Activated T-cell treated with anti-CD3 and anti-CD28 coated beads for 48 hours (primary cell): Measurements from ENCODE around the gene WNK2.

Experiments
- DNase-seq: peaks from one replicate; pipeline ENCODE4 v3.0.0-alpha.2; 2020; ENCODE audit warnings: low read depth

WNK2 gene

GRCh38 chr9:93266521-93267001 is 82.6 kb downstream of the WNK2 start:
- no peak for DNase-seq

DNA sequence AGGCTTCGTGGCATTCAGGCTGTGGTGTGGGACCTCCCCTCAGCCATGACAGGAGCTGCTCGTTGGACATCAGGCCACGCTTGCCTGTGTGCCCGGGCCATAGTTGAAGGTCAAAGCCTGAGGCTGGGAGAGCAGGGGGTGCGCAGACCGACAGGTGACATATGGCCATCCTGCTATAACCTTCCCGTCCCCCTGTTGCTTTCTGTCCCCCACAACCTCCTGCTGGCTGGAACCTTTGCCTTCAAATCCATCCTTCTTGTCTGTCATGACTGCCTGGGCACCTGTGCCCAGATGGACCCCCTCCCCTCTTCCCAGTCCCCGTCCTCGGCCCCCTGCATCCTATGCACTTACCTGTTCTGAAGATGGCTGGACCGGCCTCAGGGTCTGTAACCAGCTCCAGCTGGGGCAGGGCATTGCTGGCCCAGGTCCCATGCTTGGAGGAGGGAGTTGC is 83.2 kb downstream of the WNK2 start:
- no peak for DNase-seq

- no peak for DNase-seq
Measured at GRCh38 chr9:93267681-93268505, 84.0 kb downstream of the WNK2 start.

GRCh38 chr9:93268551-93269314 is 84.8 kb downstream of the WNK2 start:
- peak; percentile 9 for DNase-seq

- no peak for DNase-seq
Measured at GRCh38 chr9:93270976-93271375, 87.0 kb downstream of the WNK2 start.

- DNase-seq = no peak
Measured at GRCh38 chr9:93276973-93277372, 93.0 kb downstream of the WNK2 start.

DNA sequence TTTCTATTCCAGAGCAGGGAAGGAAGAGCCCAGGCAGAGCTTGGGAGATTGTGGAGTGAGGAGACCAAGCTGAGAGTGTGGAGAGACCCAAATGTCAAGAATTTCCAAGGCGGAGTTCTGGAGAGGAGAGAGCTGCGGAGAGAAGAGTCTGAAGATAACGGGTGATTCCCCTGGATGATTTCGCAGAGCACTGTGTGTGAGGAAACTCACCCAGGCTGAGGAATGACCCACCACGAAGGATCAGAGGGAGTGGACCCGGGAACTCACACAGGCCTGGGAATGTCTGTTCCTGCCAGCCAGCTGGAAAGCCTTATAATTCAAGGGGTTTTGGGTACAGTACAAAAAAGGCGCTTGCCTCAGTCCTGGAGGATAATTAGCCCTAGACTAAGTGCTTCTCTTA is 94.2 kb downstream of the WNK2 start:
- no peak for DNase-seq

DNA sequence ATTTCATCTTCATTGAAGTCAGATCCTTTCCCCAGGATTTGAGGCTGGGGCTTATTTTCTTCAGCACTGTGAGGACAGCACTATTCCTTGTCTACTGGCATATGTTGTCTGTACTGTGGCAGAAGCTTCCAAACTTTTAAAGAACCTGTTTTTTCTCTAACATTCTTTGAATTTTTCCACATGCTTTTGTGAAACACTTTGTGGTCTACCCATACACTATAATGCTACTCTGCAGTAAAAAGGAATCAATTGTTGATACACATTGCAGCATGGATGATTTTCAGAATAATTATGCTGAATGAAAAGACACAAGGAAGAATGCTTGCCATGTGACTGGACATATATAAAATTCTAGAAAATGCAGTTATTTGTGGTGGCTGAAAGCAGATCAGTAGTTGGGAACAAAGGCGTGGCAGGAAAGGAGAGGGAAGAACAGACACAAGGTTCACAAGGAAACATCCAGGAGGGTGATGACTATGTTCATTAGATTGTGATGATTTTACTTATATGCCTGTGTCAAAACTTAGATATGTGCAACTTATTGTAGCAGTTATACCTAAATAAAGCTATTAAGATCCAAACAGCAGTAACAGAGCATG is 96.8 kb downstream of the WNK2 start:
- no peak for DNase-seq

DNA sequence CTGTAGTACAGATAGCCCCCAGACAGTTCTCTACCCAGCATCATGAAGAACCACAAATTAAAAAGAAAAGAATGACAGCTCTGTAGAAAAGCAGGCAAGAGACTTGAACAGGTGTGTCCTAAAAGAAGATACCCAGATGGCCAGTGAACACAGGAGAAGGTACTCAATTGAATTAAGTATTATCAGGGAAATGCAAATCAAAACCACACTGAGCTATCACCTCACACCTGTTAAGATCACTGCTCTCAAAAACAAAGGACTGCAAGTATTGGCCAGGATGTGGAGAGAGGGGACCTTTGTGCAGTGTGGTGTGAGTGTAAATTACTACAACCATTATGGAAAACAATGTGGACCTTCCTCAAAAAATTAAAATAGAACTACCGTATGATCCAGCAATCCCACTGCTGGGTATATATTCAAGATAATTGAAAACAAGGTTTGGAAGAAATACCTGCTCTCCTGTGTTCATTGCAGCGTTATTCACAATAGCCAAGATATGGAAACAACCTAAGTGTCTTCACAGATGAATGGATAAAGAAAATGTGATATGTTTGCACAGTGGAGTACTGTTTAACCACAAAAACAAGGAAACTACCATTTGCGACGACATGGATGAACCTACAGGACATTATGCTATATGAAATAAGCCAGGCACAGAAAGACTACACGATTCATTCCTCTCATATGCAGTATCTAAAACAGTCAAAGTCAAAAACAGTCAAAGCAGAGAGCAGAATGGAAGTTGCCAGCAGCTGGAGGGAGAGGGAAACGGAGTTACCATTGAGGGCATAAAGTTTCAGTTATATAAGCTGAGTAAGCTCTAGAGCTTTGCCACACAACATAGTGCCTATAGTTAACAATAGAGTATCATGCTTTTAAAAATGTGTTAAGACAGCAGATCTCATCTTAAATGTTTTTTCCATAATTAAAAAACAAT is 102.6 kb downstream of the WNK2 start:
- no peak for DNase-seq

DNA sequence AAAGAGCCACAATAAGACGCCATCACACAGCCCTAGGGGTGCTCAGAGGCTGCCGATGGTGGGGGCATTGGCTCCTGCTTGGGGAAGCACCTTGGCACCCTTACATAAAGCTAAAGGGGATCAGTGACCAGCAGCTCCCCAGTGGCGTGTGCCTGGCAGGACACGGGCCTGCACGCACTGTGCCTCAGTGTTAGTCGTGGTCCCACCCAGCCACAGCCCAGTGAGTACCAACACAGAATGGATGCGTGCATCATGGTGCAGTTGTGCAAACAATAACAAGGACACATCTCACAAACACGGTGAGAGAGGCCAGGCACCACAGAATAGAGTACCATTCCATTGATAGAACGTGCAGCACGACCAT is 103.2 kb downstream of the WNK2 start:
- DNase-seq = no peak

DNA sequence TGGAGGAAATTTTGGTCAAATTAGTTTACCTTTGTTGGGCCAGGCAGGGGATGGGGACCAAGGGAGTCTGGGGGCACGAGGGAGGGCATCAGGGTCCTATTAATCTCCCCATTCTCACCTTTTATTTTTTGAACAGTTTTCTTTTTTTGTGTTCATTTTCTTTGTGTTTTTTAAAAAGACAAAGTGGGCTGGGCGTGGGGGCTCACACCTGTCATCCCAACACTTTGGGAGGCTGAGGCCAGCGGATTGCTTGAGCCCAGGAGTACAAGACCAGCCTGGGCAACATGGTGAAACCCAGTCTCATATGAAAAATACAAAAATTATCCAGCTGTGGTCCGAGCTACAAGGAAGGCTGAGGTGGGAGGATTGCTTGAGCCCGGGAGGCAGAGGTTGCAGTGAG is 103.7 kb downstream of the WNK2 start:
- no peak for DNase-seq

- DNase-seq = no peak
Measured at GRCh38 chr9:93288341-93288740, 104.4 kb downstream of the WNK2 start.

GRCh38 chr9:93288891-93289883 is 105.2 kb downstream of the WNK2 start:
- no peak for DNase-seq

DNA sequence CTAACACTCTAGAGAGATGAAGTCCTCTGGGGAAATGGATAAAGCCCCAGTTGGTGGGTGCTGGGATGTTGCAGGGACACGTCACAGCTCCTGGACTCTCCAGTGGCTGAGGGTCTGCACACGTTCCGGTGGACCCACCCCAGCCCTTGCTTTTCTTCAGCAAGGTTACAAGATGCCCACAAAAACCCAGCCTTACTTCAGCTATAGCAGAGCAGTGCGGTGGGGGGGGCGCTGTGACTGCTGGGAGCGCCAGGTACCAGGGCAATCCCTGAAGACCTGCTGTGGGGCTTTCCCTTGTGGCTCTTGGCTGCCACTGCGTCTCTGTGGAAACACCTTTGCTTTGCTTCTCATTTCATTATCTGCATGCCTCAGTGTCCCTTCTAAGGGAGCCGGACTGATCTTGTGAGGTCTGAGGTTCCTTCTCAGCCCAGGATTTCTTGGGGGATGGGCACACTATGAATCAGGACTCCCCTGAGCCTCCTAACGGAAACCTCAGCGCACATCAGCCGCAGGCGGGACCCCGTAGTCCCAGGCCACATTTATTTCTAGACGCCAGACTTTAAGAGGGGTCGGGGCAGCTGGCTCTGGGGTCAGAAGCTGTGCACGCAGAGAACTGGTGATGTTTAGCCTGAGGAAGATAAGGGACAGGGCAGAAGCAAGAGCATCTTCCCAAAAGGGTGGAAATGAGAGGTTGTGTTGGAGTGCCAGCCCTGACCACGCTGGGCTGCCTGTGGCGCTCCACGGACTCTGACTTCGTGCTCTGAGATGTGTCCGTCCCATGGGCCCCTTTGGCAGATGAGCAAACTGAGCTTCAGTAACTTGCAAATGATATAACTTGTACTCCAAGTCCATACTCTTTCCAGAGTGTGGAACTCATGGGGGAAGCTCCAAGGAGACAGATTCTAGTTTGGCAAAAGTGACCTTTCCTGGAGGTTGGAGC is 106.8 kb downstream of the WNK2 start:
- DNase-seq = no peak

DNA sequence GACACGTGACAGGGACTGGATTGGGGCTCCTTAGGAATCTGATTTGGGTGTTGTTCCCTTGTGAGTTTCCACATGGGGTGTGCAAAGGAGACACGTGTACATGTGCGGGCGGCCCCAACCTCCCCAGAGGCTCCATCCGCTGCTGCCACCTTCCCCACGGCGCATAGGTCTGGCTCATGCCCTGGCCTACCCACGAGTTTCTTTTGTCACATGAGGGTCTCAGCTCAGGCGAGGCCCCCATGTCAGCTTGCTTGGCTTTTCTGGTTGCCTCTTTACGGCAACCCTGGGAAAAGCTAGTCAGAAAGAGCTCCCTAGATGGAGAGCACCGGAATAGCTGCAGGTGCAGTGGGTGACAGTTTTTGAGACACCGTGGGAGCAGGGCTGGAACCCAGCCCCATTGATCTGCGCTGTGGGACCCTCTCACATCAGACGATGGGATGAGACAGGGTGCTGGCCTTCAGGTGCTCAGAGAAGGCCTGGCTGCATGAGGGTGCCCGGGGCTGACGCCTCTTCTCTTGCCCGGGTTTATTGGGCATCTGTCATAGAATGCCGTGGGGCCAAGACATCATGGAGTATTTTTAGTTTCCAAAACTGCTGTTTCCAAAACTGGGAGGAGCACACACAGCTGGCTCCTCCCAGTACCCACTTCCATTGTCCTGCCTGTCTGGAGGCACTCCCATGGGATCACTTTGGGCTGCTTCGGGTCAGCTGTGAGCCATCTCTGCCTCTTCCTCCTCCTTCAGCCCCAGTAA is 107.8 kb downstream of the WNK2 start:
- DNase-seq = no peak

- DNase-seq = no peak
Measured at GRCh38 chr9:93292288-93292615, 108.3 kb downstream of the WNK2 start.

- DNase-seq = no peak
Measured at GRCh38 chr9:93292664-93293328, 108.9 kb downstream of the WNK2 start.

DNA sequence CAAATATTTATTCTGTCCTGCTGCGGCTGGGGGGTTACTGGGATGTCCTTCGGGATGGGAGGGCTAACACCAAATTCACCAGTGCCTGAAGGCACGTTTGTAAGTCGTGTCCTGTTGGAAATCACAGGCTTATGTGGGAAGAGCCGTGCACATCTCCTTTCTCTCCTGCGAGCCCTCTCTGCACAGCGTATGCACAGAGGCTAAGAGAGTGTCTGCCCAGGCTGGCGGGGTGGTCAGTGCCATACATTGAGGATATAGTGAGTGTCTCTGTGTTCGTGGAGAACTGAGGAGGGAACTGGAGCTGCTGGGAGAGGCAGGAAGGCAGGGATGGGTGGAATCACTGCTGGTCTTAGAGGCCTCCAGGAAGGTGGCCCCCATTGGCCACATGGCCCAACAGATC is 110.1 kb downstream of the WNK2 start:
- no peak for DNase-seq
